Renal cortex interstitium (tissue), 11 donors: ENCODE results near the gene AKAP13. TPM values are rescaled to one million over a fixed set of nuclear protein-coding genes. Genes with fewer than 3 reads are reported as not detected.
A peak's percentile ranks its signal among the peaks of the same experiment; 100 is the strongest.

Source experiments
- DNase-seq, 11 donors: peaks; one replicate each; pipeline ENCODE4 v3.0.0-alpha.2; 2013; ENCODE audit warnings: low read depth in 9 of 11, low spot score in 4 of 11; ENCODE audit errors: extremely low read depth in 1 of 11
- polyA plus RNA-seq, 3 donors: library from polyadenylated mRNA; unstranded; fragments of 120-200 nt; gene quantifications; one replicate each; pipeline ENCODE4 v1.2.1, GENCODE V29; 2013; ENCODE audit not compliant: insufficient read length in 3 of 3

Gene AKAP13
- polyA plus RNA-seq, 3 donors = 90.0 to 91.2 (median 91.2) TPM

DNA sequence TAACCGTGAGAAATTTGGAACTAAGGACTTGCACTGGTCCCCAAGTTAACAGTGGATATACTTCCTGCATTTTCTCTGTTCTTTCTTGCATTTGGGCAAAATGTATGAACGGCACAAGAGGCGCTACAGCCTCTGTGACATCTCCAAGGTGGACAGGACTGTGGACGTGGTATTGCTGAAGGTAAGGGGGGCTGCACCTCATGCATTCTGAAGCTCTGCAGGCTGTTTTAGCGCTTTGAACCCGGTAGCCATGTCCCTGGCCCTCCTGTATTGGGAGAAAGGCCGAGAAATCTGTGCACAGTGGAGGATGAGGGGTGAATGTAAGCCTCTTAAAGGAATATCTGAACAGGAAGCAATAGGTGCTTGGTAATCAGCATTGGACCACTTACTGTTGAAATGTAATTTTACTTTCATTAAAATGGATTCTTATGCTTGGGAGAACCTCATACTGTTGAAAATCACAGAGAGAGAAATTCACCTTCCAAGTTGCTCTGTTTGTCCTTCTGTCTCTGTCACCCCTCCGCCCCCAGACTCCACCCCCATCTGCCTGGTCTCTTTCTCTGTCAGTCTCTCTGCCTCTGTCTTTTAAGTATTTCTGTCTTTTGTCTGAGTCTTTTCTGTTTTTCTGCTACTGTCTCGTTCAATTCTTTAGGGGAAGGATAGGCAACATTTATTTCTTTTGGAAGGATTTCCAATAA, 239.7 kb downstream of the AKAP13 start:
- DNase-seq = no peak

GRCh38 chr15:85620690-85621049, 240.3 kb downstream of the AKAP13 start:
- no peak for DNase-seq

- DNase-seq = no peak
Observed at GRCh38 chr15:85621094-85621493, 240.7 kb downstream of the AKAP13 start.

- no peak for DNase-seq
Observed at GRCh38 chr15:85622221-85622831, 241.9 kb downstream of the AKAP13 start.

DNA sequence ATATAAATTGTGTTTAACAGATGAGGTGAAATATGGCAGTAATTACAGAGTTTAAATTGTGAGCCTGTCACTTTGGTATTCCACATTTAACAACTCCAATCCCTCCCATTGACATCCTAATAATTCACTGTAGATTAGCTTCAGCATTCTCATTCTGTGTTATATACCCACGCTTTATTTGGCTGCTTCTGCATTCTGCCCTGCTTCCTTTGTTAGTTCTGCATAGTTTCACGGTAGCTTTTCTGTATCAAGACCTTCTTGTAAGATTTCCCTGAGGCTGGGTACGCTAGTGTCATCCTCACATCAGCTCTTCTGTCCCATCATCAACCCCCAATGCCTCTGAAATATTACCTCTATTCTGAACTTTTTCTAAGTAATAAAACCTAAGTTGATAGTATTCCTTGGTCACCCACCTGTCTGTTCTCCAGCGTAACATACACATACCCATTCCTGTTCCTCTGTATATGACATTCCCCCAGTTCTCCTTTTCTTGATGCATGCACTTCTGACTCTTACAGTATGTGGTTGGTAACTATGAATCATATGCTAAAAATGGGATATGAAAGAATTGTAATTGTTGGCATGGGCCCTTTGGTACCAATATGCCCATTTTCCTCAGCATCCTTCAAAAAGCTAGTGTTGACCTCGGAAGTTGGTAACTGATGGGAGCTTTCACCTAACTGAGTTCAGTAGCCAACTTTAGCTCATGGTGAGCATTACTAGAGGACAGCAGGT, 243.1 kb downstream of the AKAP13 start:
- DNase-seq = no peak

GRCh38 chr15:85624291-85624801, 243.9 kb downstream of the AKAP13 start:
- no peak for DNase-seq

GRCh38 chr15:85625166-85625830, 244.9 kb downstream of the AKAP13 start:
- DNase-seq = no peak

GRCh38 chr15:85625856-85626255, 245.5 kb downstream of the AKAP13 start:
- peak in 3 of 11 donors; percentile 55 to 58 (median 58) for DNase-seq

DNA sequence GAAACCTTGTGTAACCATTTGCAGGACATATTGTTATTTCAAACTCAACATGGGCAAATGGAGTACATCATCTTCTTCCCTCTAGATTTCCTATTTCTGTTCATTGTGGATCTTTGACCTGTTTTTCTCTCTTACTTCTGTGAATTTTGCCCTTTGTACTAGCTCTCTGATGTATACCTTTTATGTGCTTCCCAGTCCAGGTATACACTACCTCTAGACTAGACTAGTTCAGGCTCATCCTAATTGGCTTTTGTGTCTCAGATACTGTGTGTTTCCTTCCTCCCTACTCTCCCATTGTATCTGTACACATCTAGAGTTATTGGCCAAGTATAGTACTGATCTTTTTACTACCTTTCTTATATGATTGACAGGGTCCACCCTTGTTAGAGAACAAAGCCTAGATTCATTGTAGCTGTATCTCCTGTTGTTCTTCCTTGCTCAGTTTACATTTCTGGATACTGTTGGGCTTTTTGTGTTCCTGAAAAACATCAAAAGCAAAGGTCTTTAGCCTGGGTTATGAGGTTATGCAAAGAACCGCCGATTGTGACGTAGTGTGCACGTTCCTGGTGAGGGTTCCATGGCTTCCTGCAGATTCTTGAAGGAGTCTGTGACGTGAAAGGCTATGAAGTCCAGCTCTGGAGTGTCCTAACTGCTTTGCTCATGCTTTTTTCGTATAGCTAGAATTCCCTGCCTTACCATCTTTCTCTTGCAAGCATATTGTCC, 247.0 kb downstream of the AKAP13 start:
- DNase-seq = no peak

DNA sequence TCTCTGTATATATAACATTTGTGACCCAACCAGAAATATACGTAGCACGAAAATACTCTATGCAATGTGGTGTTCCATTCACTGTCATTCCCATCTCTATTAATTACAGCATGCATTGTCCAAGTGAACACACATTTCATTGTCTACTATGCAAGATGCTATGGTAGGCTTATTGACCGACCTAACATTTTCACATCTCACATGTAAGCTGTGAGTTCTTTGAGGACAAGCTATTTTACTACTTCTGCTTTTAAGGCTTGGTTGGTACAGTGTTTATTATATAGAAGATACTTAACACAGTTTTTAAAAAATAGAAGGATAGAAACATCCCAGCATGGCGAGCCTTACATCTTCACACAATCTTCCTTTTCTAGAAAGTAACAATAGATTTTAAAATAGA, 249.9 kb downstream of the AKAP13 start:
- DNase-seq = no peak

- no peak for DNase-seq
Observed at GRCh38 chr15:85631018-85631417, 250.6 kb downstream of the AKAP13 start.

- DNase-seq = no peak
Observed at GRCh38 chr15:85632014-85632413, 251.6 kb downstream of the AKAP13 start.

- no peak for DNase-seq
Observed at GRCh38 chr15:85633859-85634258, 253.5 kb downstream of the AKAP13 start.

- DNase-seq = no peak
Observed at GRCh38 chr15:85636351-85636750, 255.9 kb downstream of the AKAP13 start.

DNA sequence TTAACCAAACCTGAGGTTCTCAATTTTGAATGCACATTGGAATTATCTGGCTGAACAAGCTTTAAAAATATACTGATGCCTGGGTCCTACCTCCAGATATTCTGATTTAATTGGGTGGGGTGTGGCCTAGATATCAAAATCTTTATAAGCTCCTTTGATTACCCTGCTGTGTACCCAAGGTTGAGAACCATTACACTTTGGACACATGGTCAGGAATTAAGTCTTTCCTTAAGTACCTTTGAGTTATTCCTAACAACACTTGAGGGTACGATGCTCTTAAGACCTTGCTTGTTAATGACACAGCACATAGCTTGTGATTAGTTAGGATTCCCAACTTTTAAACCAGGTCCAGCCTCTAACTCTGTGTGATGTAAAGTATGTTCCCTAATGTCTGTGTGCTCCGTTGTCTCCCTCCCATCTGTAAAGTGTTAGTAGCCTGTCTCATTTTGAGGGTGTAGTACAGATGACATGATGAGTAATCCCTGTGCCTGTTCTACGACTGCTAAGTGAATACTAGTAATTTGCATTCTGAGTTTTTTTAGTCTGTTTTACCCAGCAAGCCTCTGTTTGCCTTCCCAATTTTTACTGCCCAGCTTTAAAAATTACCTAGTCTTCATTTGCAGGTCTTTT, 259.5 kb downstream of the AKAP13 start:
- no peak for DNase-seq

- DNase-seq = no peak
Observed at GRCh38 chr15:85642065-85642692, 261.8 kb downstream of the AKAP13 start.

GRCh38 chr15:85642693-85643066, 262.3 kb downstream of the AKAP13 start:
- peak in 5 of 11 donors; percentile 50 to 77 (median 65) for DNase-seq

DNA sequence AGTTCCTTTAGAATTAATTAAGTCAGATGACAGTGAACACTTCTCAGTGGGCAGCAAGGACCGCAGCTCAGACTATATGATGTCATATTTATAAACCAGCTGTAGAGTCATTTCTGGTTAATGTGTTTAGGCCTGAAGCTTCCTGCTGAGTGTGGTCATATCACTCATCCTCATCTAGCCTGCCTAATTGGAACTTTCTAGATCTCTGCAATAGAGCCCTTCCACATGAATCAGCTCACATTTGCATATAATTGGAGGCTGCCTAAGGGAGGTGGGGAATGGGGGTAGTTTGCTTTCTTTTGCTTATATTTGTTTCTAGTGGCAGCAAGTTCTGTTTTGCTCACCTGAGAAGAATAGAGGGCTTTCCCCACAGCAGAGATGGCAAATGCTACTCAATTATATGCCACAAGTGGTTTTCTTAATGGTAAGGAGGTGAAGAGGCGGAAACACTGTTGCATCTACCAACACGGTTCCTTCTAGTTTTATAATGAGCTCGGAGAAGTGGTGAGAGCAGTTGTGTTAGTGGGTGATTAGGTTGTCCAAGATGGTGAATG, 266.2 kb downstream of the AKAP13 start:
- DNase-seq = no peak
